GM18868 (cell line): ENCODE measurements around the gene CDS2.

Experiments used
- ATAC-seq: cut with Tn5 transposase; IDR thresholded peaks from one replicate; pipeline ENCODE4 v1.9.1; 2021; ENCODE audit warnings: mild to moderate bottlenecking, moderate library complexity; ENCODE audit not compliant: unreplicated experiment

The CDS2 gene

GRCh38 chr20:5150226-5151076 is 23.6 kb downstream of the CDS2 start:
- no peak for ATAC-seq

GRCh38 chr20:5153152-5153467 is 26.3 kb downstream of the CDS2 start:
- no peak for ATAC-seq

GRCh38 chr20:5153612-5154542 is 27.1 kb downstream of the CDS2 start:
- no peak for ATAC-seq

GRCh38 chr20:5154543-5154925 is 27.7 kb downstream of the CDS2 start:
- no peak for ATAC-seq

- ATAC-seq: no peak
Observed at GRCh38 chr20:5155404-5155803, 28.6 kb downstream of the CDS2 start.

GRCh38 chr20:5156675-5157448 is 30.1 kb downstream of the CDS2 start:
- ATAC-seq: no peak

- ATAC-seq: no peak
Observed at GRCh38 chr20:5159928-5160327, 33.1 kb downstream of the CDS2 start.

- ATAC-seq: no peak
Observed at GRCh38 chr20:5160882-5161281, 34.1 kb downstream of the CDS2 start.

GRCh38 chr20:5161536-5162164 is 34.8 kb downstream of the CDS2 start:
- ATAC-seq: no peak

- no peak for ATAC-seq
Observed at GRCh38 chr20:5164645-5165625, 38.1 kb downstream of the CDS2 start.

GRCh38 chr20:5168651-5169396 is 42.0 kb downstream of the CDS2 start:
- no peak for ATAC-seq

GRCh38 chr20:5170341-5170740 is 43.5 kb downstream of the CDS2 start:
- no peak for ATAC-seq

GRCh38 chr20:5171064-5171789 is 44.4 kb downstream of the CDS2 start:
- no peak for ATAC-seq

- ATAC-seq: no peak
Observed at GRCh38 chr20:5171790-5172164, 45.0 kb downstream of the CDS2 start.

GRCh38 chr20:5172167-5172601 is 45.4 kb downstream of the CDS2 start:
- ATAC-seq: no peak

GRCh38 chr20:5172903-5173463 is 46.2 kb downstream of the CDS2 start:
- no peak for ATAC-seq

- ATAC-seq: no peak
Observed at GRCh38 chr20:5173751-5174150, 46.9 kb downstream of the CDS2 start.

GRCh38 chr20:5177071-5177470 is 50.3 kb downstream of the CDS2 start:
- no peak for ATAC-seq
